HCT116 (cell line): ENCODE data around the gene HOXA2. TPM values are rescaled to one million over a fixed set of nuclear protein-coding genes. Genes with fewer than 3 reads are reported as not detected.

Experiments
- ATAC-seq: fragments of 200-7000 bp; cut with Tn5 transposase; 2 replicates; pipeline ENCODE4 v1.9.1; 2020; ENCODE audit warnings: mild to moderate bottlenecking, moderate library complexity
- BruUV-seq: library from RNA; stranded (reverse); fragments of 400-500 nt; replicated peaks from 2 replicates; lab custom pipeline; 2021; lab: Mats Ljungman, UMichigan
- CTCF ChIA-PET: fragments of 300-600 bp; sonication (Branson Sonifier 250); formaldehyde crosslinking; loops from one replicate; lab custom pipeline; 2021; ENCODE audit warnings: antibody characterized with exemption; lab: Charles Lee
- POLR2A ChIA-PET: fragments of 300-600, 350-600 bp; sonication (Branson Sonifier 250); formaldehyde crosslinking; loops from one replicate; lab custom pipeline; 2021; ENCODE audit warnings: antibody characterized with exemption; lab: Charles Lee
- RAD21 ChIA-PET, 2 experiments: fragments of 300-600 bp; sonication (Branson Sonifier 250); formaldehyde crosslinking; loops; one replicate each; lab custom pipeline; 2023; ENCODE audit warnings: low total read pairs in 2 of 2; ENCODE audit not compliant: uncharacterized antibody in 2 of 2, unreplicated experiment in 2 of 2, low non-redundant PET in 1 of 2; lab: Charles Lee
- DNase-seq: peaks from one replicate; pipeline ENCODE4 v3.0.0-alpha.2; 2010; ENCODE audit warnings: low read depth, low spot score
- H2AFZ ChIP-seq: fragments of 200-600 bp; shearing (Covaris generic), sonication (generic); 2 replicates; pipeline ENCODE4 v1.6.1; 2017; ENCODE audit warnings: low read depth, mixed run types, mixed read lengths, antibody characterized with exemption, low read length; ENCODE audit not compliant: poor library complexity, severe bottlenecking
- H3K27ac ChIP-seq: 2 replicates; pipeline ENCODE4 v1.5.1; 2012; ENCODE audit warnings: low read depth, low read length
- H3K27me3 ChIP-seq: fragments of 200-600 bp; sonication (generic); 2 replicates; pipeline ENCODE4 v1.6.1; 2016; ENCODE audit warnings: mixed run types, low read length, mixed read lengths; ENCODE audit not compliant: insufficient read depth
- H3K36me3 ChIP-seq, 2 experiments: fragments of 200-500 bp in 1 of 2; fragments of 200-600 bp in 1 of 2; sonication (Bioruptor generic) in 1 of 2; sonication (generic) in 1 of 2; 2 replicates each; pipeline versions ENCODE4 v1.5.1 to v1.6.1; 2014 to 2016; ENCODE audit warnings: low read length in 2 of 2, inconsistent platforms in 1 of 2, mixed read lengths in 1 of 2, mixed run types in 1 of 2; ENCODE audit not compliant: insufficient read depth in 2 of 2, control insufficient read depth in 1 of 2
- H3K4me1 ChIP-seq, 2 experiments: fragments of 200-600 bp in 1 of 2; sonication (generic) in 1 of 2; 2 replicates each; pipeline versions ENCODE4 v1.5.1 to v1.6.1; 2012 to 2017; ENCODE audit warnings: low read length in 2 of 2, inconsistent platforms in 1 of 2, mild to moderate bottlenecking in 1 of 2, mixed read lengths in 1 of 2, mixed run types in 1 of 2, moderate library complexity in 1 of 2; ENCODE audit not compliant: insufficient read depth in 2 of 2, control insufficient read depth in 1 of 2
- H3K4me2 ChIP-seq: fragments of 200-600 bp; sonication (generic); 2 replicates; pipeline ENCODE4 v1.6.1; 2017; ENCODE audit warnings: mixed run types, low read length, mixed read lengths
- H3K4me3 ChIP-seq, 2 experiments: fragments of 200-600 bp in 1 of 2; sonication (generic) in 1 of 2; replicated peaks in 1 of 2; 2 replicates each; pipeline ENCODE4 v1.5.1; 2011 to 2016; ENCODE audit warnings: low read length in 2 of 2, control low read depth in 1 of 2, low read depth in 1 of 2, mild to moderate bottlenecking in 1 of 2, mixed read lengths in 1 of 2, mixed run types in 1 of 2
- H3K79me2 ChIP-seq: fragments of 200-600 bp; sonication (generic); 2 replicates; pipeline ENCODE4 v1.6.1; 2017; ENCODE audit warnings: mild to moderate bottlenecking, mixed run types, low read length, moderate library complexity, mixed read lengths; ENCODE audit not compliant: insufficient read depth
- H3K9ac ChIP-seq: fragments of 200-600 bp; sonication (generic); 2 replicates; pipeline ENCODE4 v1.6.1; 2016; ENCODE audit warnings: low read length, mixed read lengths
- H3K9me2 ChIP-seq: fragments of 200-600 bp; sonication (generic), shearing (Covaris generic); 2 replicates; pipeline ENCODE4 v1.6.1; 2017; ENCODE audit warnings: mixed run types, mild to moderate bottlenecking, moderate library complexity; ENCODE audit not compliant: insufficient read depth
- H3K9me3 ChIP-seq, 2 experiments: fragments of 200-500 bp in 1 of 2; fragments of 200-600 bp in 1 of 2; sonication (Bioruptor generic) in 1 of 2; sonication (generic) in 1 of 2; 2 replicates each; pipeline ENCODE4 v1.6.1; 2014 to 2017; ENCODE audit warnings: low read length in 2 of 2, mixed read lengths in 2 of 2, inconsistent platforms in 1 of 2, low read depth in 1 of 2, mild to moderate bottlenecking in 1 of 2, mixed run types in 1 of 2, moderate library complexity in 1 of 2; ENCODE audit not compliant: control insufficient read depth in 1 of 2, insufficient read depth in 1 of 2
- H4K20me1 ChIP-seq: fragments of 200-600 bp; sonication (generic), shearing (Covaris generic); 2 replicates; pipeline ENCODE4 v1.6.1; 2017; ENCODE audit warnings: mixed run types, mild to moderate bottlenecking, moderate library complexity; ENCODE audit not compliant: insufficient read depth
- CBX3 ChIP-seq: IDR thresholded peaks from 2 replicates; pipeline ENCODE4 v1.6.1; 2012; ENCODE audit warnings: low read depth
- EGR1 ChIP-seq: IDR thresholded peaks from 2 replicates; pipeline ENCODE4 v1.6.1; 2012; ENCODE audit warnings: low read depth
- ELF1 ChIP-seq: IDR thresholded peaks from 2 replicates; pipeline ENCODE4 v1.6.1; 2012; ENCODE audit warnings: low read depth, borderline replicate concordance
- EZH2phosphoT487 ChIP-seq: fragments of 200-600 bp; IDR thresholded peaks from 2 replicates; pipeline ENCODE4 v1.6.1; 2018; ENCODE audit warnings: antibody characterized with exemption, borderline replicate concordance
- FOSL1 ChIP-seq: IDR thresholded peaks from 2 replicates; pipeline ENCODE4 v1.6.1; 2012; ENCODE audit warnings: low read depth
- POLR2AphosphoS5 ChIP-seq: IDR thresholded peaks from 2 replicates; pipeline ENCODE4 v1.6.1; 2011; ENCODE audit warnings: mild to moderate bottlenecking, low read depth, low read length, moderate library complexity
- SRF ChIP-seq: IDR thresholded peaks from 2 replicates; pipeline ENCODE4 v1.6.1; 2012; ENCODE audit warnings: low read depth
- YY1 ChIP-seq: IDR thresholded peaks from 2 replicates; pipeline ENCODE4 v1.6.1; 2011; ENCODE audit warnings: low read length, low read depth, moderate library complexity, mild to moderate bottlenecking; ENCODE audit not compliant: insufficient replicate concordance; ENCODE audit errors: extremely low read depth
- ZFX ChIP-seq: fragments of 450-650 bp; IDR thresholded peaks from 2 replicates; pipeline ENCODE4 v1.6.1; 2017
- ZNF274 ChIP-seq: fragments of 200-500 bp; sonication (Bioruptor generic); IDR thresholded peaks from 2 replicates; pipeline ENCODE4 v1.6.1; 2014; ENCODE audit warnings: mild to moderate bottlenecking, low read depth, low read length, inconsistent platforms
- intact Hi-C: fragments of 100-400 bp; cut with micrococcal nuclease; formaldehyde crosslinking; loops from 2 replicates; pipeline ENCODE4 v1.10.0; 2022
- total RNA-seq: library from RNA; stranded (reverse); gene quantifications from one replicate; pipeline ENCODE4 v1.2.1, GENCODE V29; 2021; ENCODE audit not compliant: unreplicated experiment
- TF ChIP-seq, protein P1 (sequence below), 3 experiments: fragments of 200-600 bp in 1 of 3; sonication (generic) in 1 of 3; IDR thresholded peaks in 2 of 3; conservative IDR thresholded peaks in 1 of 3; 2 replicates each; pipeline ENCODE4 v1.5.1; 2012 to 2017; ENCODE audit warnings: low read depth in 2 of 3, low read length in 2 of 3, antibody characterized with exemption in 1 of 3, borderline replicate concordance in 1 of 3, control low read depth in 1 of 3, mild to moderate bottlenecking in 1 of 3, mixed read lengths in 1 of 3, mixed run types in 1 of 3, moderate library complexity in 1 of 3; ENCODE audit not compliant: insufficient read depth in 1 of 3
- TF ChIP-seq, protein P2 (sequence below): IDR thresholded peaks from 2 replicates; pipeline ENCODE4 v1.6.1; 2012
- TF ChIP-seq, protein P3 (sequence below): IDR thresholded peaks from 2 replicates; pipeline ENCODE4 v1.6.1; 2012
- TF ChIP-seq, protein P4 (sequence below): IDR thresholded peaks from 2 replicates; pipeline ENCODE4 v1.6.1; 2012; ENCODE audit warnings: low read depth

HOXA2 gene
- total RNA-seq, 1 experiment from 2014 or later, result 0.57 TPM

DNA sequence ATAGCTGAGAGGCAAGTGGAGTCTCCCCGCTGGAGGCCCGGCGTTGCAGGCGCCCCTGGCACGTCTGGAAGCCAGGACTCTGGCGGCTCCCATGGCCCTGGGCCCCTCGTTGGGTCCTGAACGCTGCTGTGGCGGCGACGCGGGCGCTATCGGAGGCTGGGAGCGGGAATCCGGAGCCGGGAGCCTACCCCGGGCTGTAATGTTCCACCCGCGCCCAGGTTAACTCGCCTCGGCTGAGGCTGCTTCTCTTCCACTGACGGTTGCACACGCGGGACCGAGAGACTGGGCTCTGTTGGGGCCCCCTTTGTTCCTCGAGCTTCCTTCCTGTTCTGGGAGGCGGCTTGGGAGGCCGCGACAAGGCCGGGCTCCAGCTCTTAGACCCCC, 42.3 kb upstream of the HOXA2 start:
- ChIA-PET POLR2A (no interaction called here), RAD21 (no interaction called here), CTCF (no interaction called here)
- intact Hi-C loops, result no loop called here
- Histone ChIP-seq H3K4me1 (peaks cover 12 to 25% of the 10 kb centered on the region in 2 experiments), H3K27me3 (no peaks in the 10 kb centered on the region), H3K79me2 (peaks cover 26% of the 10 kb centered on the region), H4K20me1 (no peaks in the 10 kb centered on the region), H3K4me3 (no peak overlapping the region), H3K9me2 (no peaks in the 10 kb centered on the region), H3K27ac (no peak overlapping the region), H3K36me3 (peaks cover 8 to 12% of the 10 kb centered on the region in 2 experiments; a peak in 3 of 4 replicates), H3K9ac (no peak overlapping the region), H3K9me3 (no peaks in the 10 kb centered on the region), H2AFZ (no peak overlapping the region), H3K4me2 (no peak overlapping the region)
- no TSS peak for BruUV-seq
- ATAC-seq (no peak), DNase-seq (no peak)
- TF ChIP-seq, protein P1, sequence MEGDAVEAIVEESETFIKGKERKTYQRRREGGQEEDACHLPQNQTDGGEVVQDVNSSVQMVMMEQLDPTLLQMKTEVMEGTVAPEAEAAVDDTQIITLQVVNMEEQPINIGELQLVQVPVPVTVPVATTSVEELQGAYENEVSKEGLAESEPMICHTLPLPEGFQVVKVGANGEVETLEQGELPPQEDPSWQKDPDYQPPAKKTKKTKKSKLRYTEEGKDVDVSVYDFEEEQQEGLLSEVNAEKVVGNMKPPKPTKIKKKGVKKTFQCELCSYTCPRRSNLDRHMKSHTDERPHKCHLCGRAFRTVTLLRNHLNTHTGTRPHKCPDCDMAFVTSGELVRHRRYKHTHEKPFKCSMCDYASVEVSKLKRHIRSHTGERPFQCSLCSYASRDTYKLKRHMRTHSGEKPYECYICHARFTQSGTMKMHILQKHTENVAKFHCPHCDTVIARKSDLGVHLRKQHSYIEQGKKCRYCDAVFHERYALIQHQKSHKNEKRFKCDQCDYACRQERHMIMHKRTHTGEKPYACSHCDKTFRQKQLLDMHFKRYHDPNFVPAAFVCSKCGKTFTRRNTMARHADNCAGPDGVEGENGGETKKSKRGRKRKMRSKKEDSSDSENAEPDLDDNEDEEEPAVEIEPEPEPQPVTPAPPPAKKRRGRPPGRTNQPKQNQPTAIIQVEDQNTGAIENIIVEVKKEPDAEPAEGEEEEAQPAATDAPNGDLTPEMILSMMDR (IDR thresholded peaks at IDR 0.05 in 2 of 3, conservative IDR thresholded peaks at IDR 0.05 in 1 of 3; ENCODE audit: borderline replicate concordance in 1 of 3, insufficient read depth in 1 of 3, low read depth in 2 of 3, low read length in 2 of 3), result no peak
- TF ChIP-seq POLR2AphosphoS5 (no peak), CBX3 (no peak), EGR1 (no peak), EZH2phosphoT487 (no peak), SRF (no peak), FOSL1 (no peak), ZFX (no peak), ZNF274 (no peak), YY1 (no peak), ELF1 (no peak)
- TF ChIP-seq, protein P2, sequence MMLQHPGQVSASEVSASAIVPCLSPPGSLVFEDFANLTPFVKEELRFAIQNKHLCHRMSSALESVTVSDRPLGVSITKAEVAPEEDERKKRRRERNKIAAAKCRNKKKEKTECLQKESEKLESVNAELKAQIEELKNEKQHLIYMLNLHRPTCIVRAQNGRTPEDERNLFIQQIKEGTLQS, result no peak
- TF ChIP-seq, protein P3, sequence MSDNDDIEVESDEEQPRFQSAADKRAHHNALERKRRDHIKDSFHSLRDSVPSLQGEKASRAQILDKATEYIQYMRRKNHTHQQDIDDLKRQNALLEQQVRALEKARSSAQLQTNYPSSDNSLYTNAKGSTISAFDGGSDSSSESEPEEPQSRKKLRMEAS, result no peak
- TF ChIP-seq, protein P4, sequence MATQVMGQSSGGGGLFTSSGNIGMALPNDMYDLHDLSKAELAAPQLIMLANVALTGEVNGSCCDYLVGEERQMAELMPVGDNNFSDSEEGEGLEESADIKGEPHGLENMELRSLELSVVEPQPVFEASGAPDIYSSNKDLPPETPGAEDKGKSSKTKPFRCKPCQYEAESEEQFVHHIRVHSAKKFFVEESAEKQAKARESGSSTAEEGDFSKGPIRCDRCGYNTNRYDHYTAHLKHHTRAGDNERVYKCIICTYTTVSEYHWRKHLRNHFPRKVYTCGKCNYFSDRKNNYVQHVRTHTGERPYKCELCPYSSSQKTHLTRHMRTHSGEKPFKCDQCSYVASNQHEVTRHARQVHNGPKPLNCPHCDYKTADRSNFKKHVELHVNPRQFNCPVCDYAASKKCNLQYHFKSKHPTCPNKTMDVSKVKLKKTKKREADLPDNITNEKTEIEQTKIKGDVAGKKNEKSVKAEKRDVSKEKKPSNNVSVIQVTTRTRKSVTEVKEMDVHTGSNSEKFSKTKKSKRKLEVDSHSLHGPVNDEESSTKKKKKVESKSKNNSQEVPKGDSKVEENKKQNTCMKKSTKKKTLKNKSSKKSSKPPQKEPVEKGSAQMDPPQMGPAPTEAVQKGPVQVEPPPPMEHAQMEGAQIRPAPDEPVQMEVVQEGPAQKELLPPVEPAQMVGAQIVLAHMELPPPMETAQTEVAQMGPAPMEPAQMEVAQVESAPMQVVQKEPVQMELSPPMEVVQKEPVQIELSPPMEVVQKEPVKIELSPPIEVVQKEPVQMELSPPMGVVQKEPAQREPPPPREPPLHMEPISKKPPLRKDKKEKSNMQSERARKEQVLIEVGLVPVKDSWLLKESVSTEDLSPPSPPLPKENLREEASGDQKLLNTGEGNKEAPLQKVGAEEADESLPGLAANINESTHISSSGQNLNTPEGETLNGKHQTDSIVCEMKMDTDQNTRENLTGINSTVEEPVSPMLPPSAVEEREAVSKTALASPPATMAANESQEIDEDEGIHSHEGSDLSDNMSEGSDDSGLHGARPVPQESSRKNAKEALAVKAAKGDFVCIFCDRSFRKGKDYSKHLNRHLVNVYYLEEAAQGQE, result no peak
